Breast epithelium (tissue), 4 donors: ENCODE results near the gene EFNB1. TPM values are rescaled to one million over a fixed set of nuclear protein-coding genes. Genes with fewer than 3 reads are reported as not detected.
"Not testable (repeated sequence)": the region's sequence is repeated elsewhere in the genome, so short reads cannot be mapped to it uniquely, and the experiment has no call there.

Source experiments
- DNase-seq, 2 donors: peaks; one replicate each; pipeline ENCODE4 v3.0.0-alpha.2; 2019; ENCODE audit warnings: low spot score in 2 of 2
- H3K27ac ChIP-seq, 2 donors: fragments of 200-600 bp; sonication (generic) in 1 of 2; one replicate each; pipeline ENCODE4 v1.5.1; 2016 to 2019; ENCODE audit warnings: mild to moderate bottlenecking in 1 of 2
- H3K27me3 ChIP-seq, 2 donors: fragments of 200-600 bp; sonication (generic) in 1 of 2; one replicate each; pipeline versions ENCODE4 v1.5.1 to v1.6.0; 2017 to 2019; ENCODE audit warnings: control low read depth in 1 of 2, mild to moderate bottlenecking in 1 of 2
- H3K36me3 ChIP-seq: fragments of 200-600 bp; one replicate; pipeline ENCODE4 v1.5.1; 2019
- H3K4me1 ChIP-seq, 2 donors: fragments of 200-600 bp; sonication (generic); one replicate each; pipeline ENCODE4 v1.5.1; 2016 to 2019; ENCODE audit warnings: control low read depth in 1 of 2
- H3K4me3 ChIP-seq, 3 donors: fragments of 200-600 bp; sonication (generic); 1 replicate in 2 of 3; 2 replicates in 1 of 3; pipeline ENCODE4 v1.5.1; 2016 to 2019; ENCODE audit warnings: mild to moderate bottlenecking in 3 of 3, moderate library complexity in 2 of 3
- H3K9me3 ChIP-seq, 2 donors: fragments of 200-600 bp; sonication (generic) in 1 of 2; one replicate each; pipeline ENCODE4 v1.5.1; 2016 to 2019; ENCODE audit warnings: control low read depth in 1 of 2
- CTCF ChIP-seq, 3 donors: fragments of 450-650 bp; IDR thresholded peaks; one replicate each; pipeline ENCODE4 v1.5.1; 2016 to 2017; ENCODE audit warnings: antibody characterized with exemption in 3 of 3, mild to moderate bottlenecking in 3 of 3, moderate library complexity in 3 of 3
- POLR2A ChIP-seq: fragments of 450-650 bp; IDR thresholded peaks from one replicate; pipeline ENCODE4 v1.6.1; 2016; ENCODE audit warnings: antibody characterized with exemption, mild to moderate bottlenecking, moderate library complexity
- POLR2AphosphoS5 ChIP-seq, 3 donors: sonication (generic); formaldehyde crosslinking; IDR thresholded peaks; one replicate each; pipeline ENCODE4 v1.6.1; 2017; ENCODE audit warnings: antibody characterized with exemption in 3 of 3
- intact Hi-C: fragments of 100-400 bp; cut with DNase I; formaldehyde crosslinking; loops from one replicate; pipeline ENCODE4 v1.15.1; 2023; ENCODE audit warnings: low total_unique reads
- total RNA-seq, 3 donors: library from RNA; depleted of rRNA; stranded (reverse); fragments of >200 nt; gene quantifications; one replicate each; pipeline ENCODE4 v1.1.0, GENCODE V29; 2016

EFNB1 gene
- total RNA-seq, 3 donors from 2014 or later: 19.2 to 46.5 (median 41.4) TPM

GRCh38 chrX:68794461-68794860 is 34.4 kb upstream of the EFNB1 start:
- Histone ChIP-seq H3K27ac (no peak overlapping the region), H3K27me3 (peaks cover 0 to 44% of the 10 kb centered on the region in 2 donors), H3K9me3 (peaks cover 13 to 19% of the 10 kb centered on the region in 2 donors), H3K4me3 (no peak overlapping the region), H3K36me3 (no peaks in the 10 kb centered on the region), H3K4me1 (no peaks in the 10 kb centered on the region)
- intact Hi-C loops: no loop called here
- DNase-seq: no peak
- TF ChIP-seq CTCF (IDR thresholded peaks at IDR 0.05): no peak
- TF ChIP-seq POLR2A: no peak
- no peak for TF ChIP-seq POLR2AphosphoS5 (IDR thresholded peaks at IDR 0.05)

GRCh38 chrX:68795741-68796140 is 33.1 kb upstream of the EFNB1 start:
- intact Hi-C loops: no loop called here
- Histone ChIP-seq H3K27me3 (peaks cover 0 to 46% of the 10 kb centered on the region in 2 donors), H3K4me3 (no peak overlapping the region), H3K9me3 (peaks cover 13 to 22% of the 10 kb centered on the region in 2 donors), H3K27ac (no peak overlapping the region), H3K4me1 (no peaks in the 10 kb centered on the region), H3K36me3 (no peaks in the 10 kb centered on the region)
- no peak for TF ChIP-seq POLR2AphosphoS5 (IDR thresholded peaks at IDR 0.05)
- no peak for TF ChIP-seq POLR2A
- no peak for TF ChIP-seq CTCF (IDR thresholded peaks at IDR 0.05)
- no peak for DNase-seq

GRCh38 chrX:68798400-68798799 is 30.4 kb upstream of the EFNB1 start:
- H3K27ac ChIP-seq, H3K4me3 ChIP-seq, H3K4me1 ChIP-seq, H3K36me3 ChIP-seq, DNase-seq, intact Hi-C loops: not testable (repeated sequence)
- H3K27me3 ChIP-seq: peaks cover 0 to 54% of the 10 kb centered on the region in 2 donors
- H3K9me3 ChIP-seq: peaks cover 9 to 22% of the 10 kb centered on the region in 2 donors

GRCh38 chrX:68801737-68802290 is 27.0 kb upstream of the EFNB1 start:
- peaks cover 0 to 45% of the 10 kb centered on the region in 2 donors for H3K27me3 ChIP-seq
- H3K4me1 ChIP-seq: no peaks in the 10 kb centered on the region
- no peak overlapping the region for H3K4me3 ChIP-seq
- TF ChIP-seq CTCF (IDR thresholded peaks at IDR 0.05): no peak
- TF ChIP-seq POLR2AphosphoS5 (IDR thresholded peaks at IDR 0.05): no peak
- TF ChIP-seq POLR2A: no peak
- DNase-seq: no peak
- intact Hi-C loops: no loop called here
- H3K9me3 ChIP-seq: peaks cover 9 to 22% of the 10 kb centered on the region in 2 donors
- no peak overlapping the region for H3K27ac ChIP-seq
- H3K36me3 ChIP-seq: no peaks in the 10 kb centered on the region

- Histone ChIP-seq H3K4me1 (no peaks in the 10 kb centered on the region), H3K4me3 (no peak overlapping the region), H3K9me3 (no peaks in the 10 kb centered on the region), H3K27me3 (peaks cover 0 to 37% of the 10 kb centered on the region in 2 donors), H3K27ac (no peak overlapping the region), H3K36me3 (no peaks in the 10 kb centered on the region)
- TF ChIP-seq CTCF (IDR thresholded peaks at IDR 0.05) (peak in 1 of 3 donors; percentile 15), POLR2A (no peak)
- no peak for DNase-seq
- intact Hi-C loops: no loop called here
Measured at GRCh38 chrX:68807818-68808217, 21.0 kb upstream of the EFNB1 start.
